Esophagus squamous epithelium (tissue), 4 donors: ENCODE results near the gene FRMD1.

Source experiments
- CTCF ChIP-seq, 6 experiments: fragments of 450-650 bp in 4 of 6; fragments of 200-600 bp in 2 of 6; sonication (generic) in 2 of 6; IDR thresholded peaks; one replicate each; pipeline ENCODE4 v1.5.1; 2016 to 2019; ENCODE audit warnings: antibody characterized with exemption in 6 of 6, mild to moderate bottlenecking in 4 of 6, moderate library complexity in 4 of 6
- POLR2A ChIP-seq, 4 donors: fragments of 450-650 bp; IDR thresholded peaks; one replicate each; pipeline ENCODE4 v1.6.1; 2017; ENCODE audit warnings: antibody characterized with exemption in 4 of 4, mild to moderate bottlenecking in 4 of 4, moderate library complexity in 3 of 4

- no peak for TF ChIP-seq POLR2A (IDR thresholded peaks at IDR 0.05)
- no peak for TF ChIP-seq CTCF (IDR thresholded peaks at IDR 0.05)
Measured at GRCh38 chr6:168058691-168059551, 20.1 kb downstream of the FRMD1 start.
